Upper lobe of right lung (tissue), 1 donor: ENCODE data around the gene SCNN1A. TPM values are rescaled to one million over a fixed set of nuclear protein-coding genes. Genes with fewer than 3 reads are reported as not detected.

Experiments used
- ATAC-seq: fragments of 200-7000 bp; cut with Tn5 transposase; one replicate; pipeline ENCODE4 v1.9.1; 2020; ENCODE audit warnings: mild to moderate bottlenecking, moderate library complexity
- DNase-seq: peaks from one replicate; pipeline ENCODE4 v3.0.0-alpha.2; 2020
- H3K27ac ChIP-seq: fragments of 200-600 bp; one replicate; pipeline ENCODE4 v1.8.0; 2022
- H3K27me3 ChIP-seq: fragments of 200-600 bp; one replicate; pipeline ENCODE4 v1.8.0; 2022; ENCODE audit warnings: mild to moderate bottlenecking
- H3K36me3 ChIP-seq: fragments of 200-600 bp; one replicate; pipeline ENCODE4 v1.8.0; 2022
- H3K4me1 ChIP-seq: fragments of 200-600 bp; one replicate; pipeline ENCODE4 v1.8.0; 2022
- H3K4me3 ChIP-seq: fragments of 200-600 bp; one replicate; pipeline ENCODE4 v1.8.0; 2022; ENCODE audit warnings: mild to moderate bottlenecking
- H3K9me3 ChIP-seq: fragments of 200-600 bp; one replicate; pipeline ENCODE4 v1.8.0; 2022
- CTCF ChIP-seq: fragments of 200-600 bp; IDR thresholded peaks from one replicate; pipeline ENCODE4 v1.8.0; 2022; ENCODE audit warnings: antibody characterized with exemption
- intact Hi-C: fragments of 100-400 bp; cut with DNase I; formaldehyde crosslinking; loops from one replicate; pipeline ENCODE4 v1.11.0; 2022
- total RNA-seq: library from RNA; stranded (reverse); fragmentation: NEBNext Ultra II Directional; extraction: Animal tissue kit (Norgen Biotek cat#: 25700); gene quantifications from one replicate; pipeline ENCODE4 v1.2.1, GENCODE V29; 2021
- donor health status: DM: no; HTN: yes; CAD: no; lungs with severe emphysema.

The SCNN1A gene
- total RNA-seq, 1 donor from 2014 or later, result 199 TPM

- no peaks in the 10 kb centered on the region for H3K9me3 ChIP-seq
- peaks cover 68% of the 10 kb centered on the region for H3K4me1 ChIP-seq
- ATAC-seq, result peak; percentile 1
- DNase-seq, result peak; percentile 75
- H3K27me3 ChIP-seq, result no peaks in the 10 kb centered on the region
- intact Hi-C loops, result no loop called here
- no peak for TF ChIP-seq CTCF
- H3K27ac ChIP-seq, result peak overlapping the region; percentile 99
- H3K36me3 ChIP-seq, result peaks cover 37% of the 10 kb centered on the region
- peak overlapping the region; percentile 100 for H3K4me3 ChIP-seq
These were observed 38.2 kb downstream of the SCNN1A start for GRCh38 chr12:6336889-6337853.

GRCh38 chr12:6336079-6336888 is 39.1 kb downstream of the SCNN1A start:
- H3K4me1 ChIP-seq, result peaks cover 74% of the 10 kb centered on the region
- DNase-seq, result peak; percentile 97
- H3K27ac ChIP-seq, result peak overlapping the region; percentile 99
- H3K4me3 ChIP-seq, result peak overlapping the region; percentile 100
- H3K9me3 ChIP-seq, result no peaks in the 10 kb centered on the region
- no peak for TF ChIP-seq CTCF
- peaks cover 46% of the 10 kb centered on the region for H3K36me3 ChIP-seq
- intact Hi-C loops, result no loop called here
- peak; percentile 83 for ATAC-seq
- no peaks in the 10 kb centered on the region for H3K27me3 ChIP-seq

GRCh38 chr12:6335451-6336078 is 39.8 kb downstream of the SCNN1A start:
- TF ChIP-seq CTCF, result peak; percentile 51
- intact Hi-C loops, result no loop called here
- peak; percentile 54 for ATAC-seq
- no peaks in the 10 kb centered on the region for H3K27me3 ChIP-seq
- H3K4me1 ChIP-seq, result peaks cover 79% of the 10 kb centered on the region
- peaks cover 53% of the 10 kb centered on the region for H3K36me3 ChIP-seq
- DNase-seq, result peak; percentile 90
- H3K27ac ChIP-seq, result peak overlapping the region; percentile 99
- H3K9me3 ChIP-seq, result no peaks in the 10 kb centered on the region
- H3K4me3 ChIP-seq, result peak overlapping the region; percentile 100

GRCh38 chr12:6334940-6335450 is 40.4 kb downstream of the SCNN1A start:
- Histone ChIP-seq H3K9me3 (no peaks in the 10 kb centered on the region), H3K27ac (peak overlapping the region; percentile 99), H3K4me1 (peaks cover 79% of the 10 kb centered on the region), H3K36me3 (peaks cover 59% of the 10 kb centered on the region), H3K4me3 (peak overlapping the region; percentile 100), H3K27me3 (no peaks in the 10 kb centered on the region)
- intact Hi-C loops, result no loop called here
- TF ChIP-seq CTCF, result no peak
- no peak for ATAC-seq
- DNase-seq, result no peak

GRCh38 chr12:6334359-6334758 is 41.0 kb downstream of the SCNN1A start:
- intact Hi-C loops, result no loop called here
- Histone ChIP-seq H3K4me3 (no peak overlapping the region), H3K36me3 (peaks cover 65% of the 10 kb centered on the region)

More at GRCh38 chr12:6334359-6334758, 41.0 kb downstream of the SCNN1A start:
- no peak for TF ChIP-seq CTCF
- DNase-seq (no peak), ATAC-seq (no peak)
- H3K27me3 ChIP-seq, result no peaks in the 10 kb centered on the region
- H3K27ac ChIP-seq, result peak overlapping the region; percentile 99
- no peaks in the 10 kb centered on the region for H3K9me3 ChIP-seq
- H3K4me1 ChIP-seq, result peaks cover 77% of the 10 kb centered on the region
